Activated CD8-positive, alpha-beta memory T cell treated with anti-CD3 and anti-CD28 coated beads for 48 hours (primary cell): ENCODE results near the gene SLC30A7.
"Not testable (repeated sequence)": the region's sequence is repeated elsewhere in the genome, so short reads cannot be mapped to it uniquely, and the experiment has no call there.

Experiments used
- DNase-seq, 3 experiments: peaks; one replicate each; pipeline ENCODE4 v3.0.0-alpha.2; 2020; ENCODE audit warnings: low read depth in 2 of 3, low spot score in 2 of 3

Gene SLC30A7, protein sequence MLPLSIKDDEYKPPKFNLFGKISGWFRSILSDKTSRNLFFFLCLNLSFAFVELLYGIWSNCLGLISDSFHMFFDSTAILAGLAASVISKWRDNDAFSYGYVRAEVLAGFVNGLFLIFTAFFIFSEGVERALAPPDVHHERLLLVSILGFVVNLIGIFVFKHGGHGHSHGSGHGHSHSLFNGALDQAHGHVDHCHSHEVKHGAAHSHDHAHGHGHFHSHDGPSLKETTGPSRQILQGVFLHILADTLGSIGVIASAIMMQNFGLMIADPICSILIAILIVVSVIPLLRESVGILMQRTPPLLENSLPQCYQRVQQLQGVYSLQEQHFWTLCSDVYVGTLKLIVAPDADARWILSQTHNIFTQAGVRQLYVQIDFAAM

DNA sequence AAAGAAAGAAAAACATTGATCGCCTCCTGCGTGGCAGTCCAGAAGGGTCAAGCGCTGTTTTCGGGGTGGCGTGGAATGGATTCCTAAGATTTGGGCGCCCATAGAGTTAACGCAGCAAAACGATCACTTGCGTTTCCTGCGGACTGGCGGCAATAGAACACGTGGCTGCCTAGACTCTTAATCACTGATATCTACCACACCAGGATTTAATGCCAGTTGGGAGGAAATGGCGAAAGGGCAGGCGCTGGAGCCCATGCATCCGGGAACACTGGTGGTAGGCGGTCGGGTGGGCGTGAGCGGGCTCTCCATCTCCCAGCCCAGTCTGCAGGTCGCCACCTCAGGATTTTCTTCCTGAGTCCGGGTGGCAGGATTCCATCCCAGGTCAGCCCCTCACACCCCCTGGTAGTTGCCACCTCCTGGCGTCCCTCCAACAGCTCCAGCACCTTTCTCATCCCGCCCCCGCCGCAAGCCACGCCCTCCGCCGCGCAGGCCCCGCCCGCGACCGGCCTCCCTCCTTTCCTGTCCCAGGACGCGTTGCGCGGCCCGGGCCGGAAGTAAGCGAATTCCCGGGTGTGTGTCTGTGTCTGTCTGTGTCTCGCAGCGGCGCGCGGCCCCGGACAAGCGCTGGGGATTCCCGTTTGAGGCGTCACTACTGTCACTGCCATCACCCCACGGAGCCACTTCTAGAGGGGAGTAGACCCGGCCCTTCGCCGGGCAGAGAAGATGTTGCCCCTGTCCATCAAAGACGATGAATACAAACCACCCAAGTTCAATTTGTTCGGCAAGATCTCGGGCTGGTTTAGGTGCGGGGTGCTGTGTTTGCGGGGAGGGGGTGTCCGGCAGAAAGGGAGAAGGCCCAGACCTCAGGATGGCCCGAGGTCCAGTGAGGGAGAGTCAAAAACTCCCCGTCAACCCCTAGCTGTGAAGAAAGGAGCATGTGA lies at the start of gene SLC30A7:
TSS of gene SLC30A7 (plus strand) at position 551 of the 941 bp plus-strand sequence. CDS start at position 724, 173 bp downstream.
- peak; percentile 91 to 97 (median 95) for DNase-seq

- DNase-seq, result no peak
Measured at GRCh38 chr1:100847361-100848082, 48.4 kb upstream of the SLC30A7 start.

DNA sequence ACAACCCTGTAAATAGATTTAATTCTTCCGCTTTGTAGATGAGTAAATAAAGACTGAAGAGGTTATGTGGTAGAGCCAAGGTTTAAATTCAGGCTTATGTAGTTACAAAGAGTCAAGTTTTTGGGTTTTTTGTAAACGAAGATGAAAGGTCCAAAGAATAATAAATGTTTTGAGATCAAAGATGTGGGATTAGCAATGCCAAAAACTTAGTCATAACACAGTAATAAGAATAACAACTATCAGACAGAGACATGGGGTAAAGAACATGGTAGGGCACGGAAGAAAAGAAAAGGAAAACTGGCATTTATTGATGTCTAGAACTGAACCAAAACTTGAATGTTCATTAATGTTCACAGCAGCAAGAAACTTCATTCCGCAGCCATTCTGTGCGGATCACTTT lies 44.2 kb upstream of the SLC30A7 start:
- no peak for DNase-seq

- no peak for DNase-seq
Measured at GRCh38 chr1:100852976-100853375, 42.9 kb upstream of the SLC30A7 start.

- not testable (repeated sequence) for DNase-seq
Measured at GRCh38 chr1:100855116-100855515, 40.8 kb upstream of the SLC30A7 start.

DNA sequence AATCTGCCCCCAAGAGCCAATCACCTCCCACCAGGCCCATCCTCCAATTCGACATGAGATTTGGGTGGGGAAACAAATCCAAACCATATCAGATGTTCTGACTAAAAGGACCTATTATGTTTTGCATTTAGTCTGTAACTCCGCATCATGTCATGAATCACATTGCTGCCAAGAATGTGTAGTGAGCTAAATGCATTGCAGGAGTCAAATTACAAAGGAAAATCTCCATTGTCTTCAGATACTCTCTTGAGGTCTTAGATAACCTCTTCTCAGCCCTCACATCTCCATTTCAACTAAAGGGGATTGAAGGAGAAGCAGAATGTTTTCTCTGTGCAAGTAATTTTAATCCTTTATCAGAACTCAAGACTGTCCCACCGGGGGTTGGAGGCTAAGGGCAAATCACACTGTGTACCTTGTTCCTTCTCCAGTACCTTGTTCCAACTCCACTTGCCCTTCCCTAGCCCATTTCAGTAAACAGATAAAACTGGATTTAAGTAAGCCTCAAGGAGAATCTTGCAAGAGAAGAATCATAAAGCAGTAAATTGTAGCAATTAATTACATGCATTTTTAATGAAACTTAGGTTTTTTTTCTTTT lies 35.4 kb upstream of the SLC30A7 start:
- DNase-seq, result no peak

- DNase-seq, result no peak
Measured at GRCh38 chr1:100861379-100861778, 34.5 kb upstream of the SLC30A7 start.

DNA sequence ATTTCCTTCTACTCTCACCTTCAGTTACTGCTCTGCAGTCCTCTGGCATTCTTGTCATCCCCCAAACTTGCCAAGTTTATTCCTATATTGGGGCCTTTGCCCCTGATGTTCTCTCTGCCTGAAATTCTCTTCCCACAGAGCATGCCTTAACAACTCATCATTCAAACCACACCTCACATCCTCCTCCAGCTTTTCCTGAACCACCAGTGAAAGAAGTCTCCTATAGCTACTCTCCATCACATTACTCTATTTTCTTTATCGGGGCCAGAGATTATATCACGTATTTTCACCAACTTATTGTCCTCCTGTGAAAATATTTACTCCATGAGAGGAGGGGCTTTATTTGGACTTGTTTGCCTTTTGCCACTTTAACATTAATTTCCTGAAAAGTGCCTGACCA lies 33.3 kb upstream of the SLC30A7 start:
- DNase-seq, result no peak

GRCh38 chr1:100866041-100866900 lies 29.6 kb upstream of the SLC30A7 start:
- no peak for DNase-seq

- DNase-seq, result no peak
Measured at GRCh38 chr1:100866901-100867206, 29.0 kb upstream of the SLC30A7 start.

GRCh38 chr1:100868364-100868995 lies 27.4 kb upstream of the SLC30A7 start:
- DNase-seq, result no peak

GRCh38 chr1:100869996-100870395 lies 25.9 kb upstream of the SLC30A7 start:
- no peak for DNase-seq

- DNase-seq, result no peak
Measured at GRCh38 chr1:100874433-100874832, 21.5 kb upstream of the SLC30A7 start.

GRCh38 chr1:100875228-100875627 lies 20.7 kb upstream of the SLC30A7 start:
- no peak for DNase-seq

DNA sequence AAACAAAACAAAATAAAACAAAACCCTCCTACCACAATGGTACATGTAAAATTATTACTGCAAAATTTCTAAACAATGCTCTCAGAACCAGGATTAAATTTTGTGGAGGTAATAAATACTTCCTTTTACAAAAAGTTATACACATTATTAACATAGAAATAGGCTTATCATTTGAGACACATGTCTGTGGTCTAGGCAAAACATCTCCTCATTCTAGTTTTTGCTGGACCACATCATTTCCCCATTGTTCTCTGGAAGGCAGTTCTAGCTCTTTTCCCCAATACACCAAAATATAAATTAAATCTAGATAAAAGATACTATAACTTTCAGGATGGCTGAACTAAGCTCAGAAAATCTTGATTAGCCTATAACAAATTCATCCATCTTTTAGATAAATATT lies 19.6 kb upstream of the SLC30A7 start:
- no peak for DNase-seq

DNA sequence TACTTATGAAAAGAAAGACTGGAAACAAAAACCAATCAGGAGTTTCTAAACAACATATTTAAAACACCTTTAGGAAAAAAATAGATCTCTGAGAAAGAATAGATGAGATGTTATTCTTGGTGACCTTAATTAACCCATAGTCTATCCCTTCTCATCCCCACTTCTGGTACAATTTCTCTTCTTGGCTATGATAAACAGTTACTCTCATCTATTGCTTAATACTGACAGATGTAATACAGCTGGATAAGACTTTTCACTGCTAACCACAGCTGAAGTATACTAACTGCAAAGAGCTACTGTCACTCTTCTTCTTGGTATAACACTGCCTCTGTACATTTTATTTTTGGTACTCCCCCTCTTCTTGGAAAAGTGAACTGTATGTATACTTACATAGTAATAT lies 16.5 kb upstream of the SLC30A7 start:
- DNase-seq, result no peak

- no peak for DNase-seq
Measured at GRCh38 chr1:100881687-100882086, 14.2 kb upstream of the SLC30A7 start.

DNA sequence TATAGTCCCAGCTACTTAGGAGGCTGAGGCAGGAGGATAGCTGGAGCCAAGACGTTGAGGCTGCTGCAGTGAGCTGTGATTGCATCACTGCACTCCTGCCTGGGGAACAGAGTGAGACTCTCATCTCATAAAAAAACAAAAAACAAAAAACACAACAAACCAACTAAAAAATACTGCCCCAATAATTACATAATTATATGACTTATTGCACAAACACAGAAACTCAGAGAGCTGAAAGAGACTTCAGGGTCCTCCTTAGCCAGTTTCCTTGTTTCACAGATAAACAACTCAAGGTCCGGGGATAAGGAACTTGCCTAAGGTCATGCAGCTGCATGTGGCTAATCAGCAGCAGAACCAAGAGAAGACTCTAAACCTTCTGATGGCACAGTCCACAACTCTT lies 13.2 kb upstream of the SLC30A7 start:
- no peak for DNase-seq

DNA sequence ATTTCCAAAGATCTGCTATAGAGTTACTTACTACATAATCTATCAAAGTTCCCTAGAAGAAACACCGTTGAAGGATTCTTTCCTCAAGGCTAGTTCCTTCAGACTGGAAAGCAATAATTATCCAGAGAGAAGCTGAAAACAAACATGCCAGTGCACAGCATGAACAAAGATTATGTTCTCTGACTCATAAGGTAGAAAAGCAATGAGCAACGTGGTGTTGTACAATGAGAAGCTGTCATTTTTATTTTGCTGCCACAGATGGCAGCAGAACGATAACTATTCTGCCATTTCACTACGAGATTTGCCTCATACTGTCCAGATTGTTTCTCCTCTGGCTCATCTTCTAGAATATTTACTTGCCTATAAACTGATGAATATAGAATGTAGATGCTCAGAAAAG lies 11.9 kb upstream of the SLC30A7 start:
- no peak for DNase-seq

DNA sequence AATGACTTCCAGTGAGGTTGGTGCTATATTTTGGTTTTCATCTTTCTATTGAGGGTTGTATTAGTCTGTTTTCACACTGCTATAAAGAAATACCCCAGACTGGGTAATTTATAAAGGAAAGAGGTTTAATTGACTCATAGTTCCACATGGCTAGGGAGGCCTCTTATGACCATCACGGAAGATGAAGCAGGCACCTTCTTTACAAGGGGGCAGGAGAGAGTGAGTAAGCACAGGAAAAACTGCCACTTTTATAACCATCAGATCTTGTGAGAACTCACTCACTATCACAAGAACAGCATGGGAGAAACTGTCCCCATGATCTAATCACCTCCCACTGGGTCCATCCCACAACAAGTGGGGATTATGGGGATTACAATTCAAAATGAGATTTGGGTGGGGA lies 6.9 kb upstream of the SLC30A7 start:
- DNase-seq, result not testable (repeated sequence)
